Neural progenitor cell (in vitro differentiated cells): ENCODE measurements around the gene ACRBP. TPM values are rescaled to one million over a fixed set of nuclear protein-coding genes. Genes with fewer than 3 reads are reported as not detected.

ENCODE experiments used
- DNase-seq: peaks from one replicate; pipeline ENCODE4 v3.0.0-alpha.2; 2016; ENCODE audit warnings: low spot score
- H2AFZ ChIP-seq: fragments of 200-600 bp; sonication (generic); replicated peaks from 2 replicates; pipeline ENCODE4 v1.6.1; 2016; ENCODE audit warnings: antibody characterized with exemption
- H3F3A ChIP-seq: fragments of 200-600 bp; sonication (generic); 2 replicates; pipeline ENCODE4 v1.6.1; 2016; ENCODE audit warnings: antibody characterized with exemption, low read depth
- H3K27ac ChIP-seq: fragments of 200-600 bp; sonication (generic); 2 replicates; pipeline ENCODE4 v1.5.1; 2016; ENCODE audit warnings: mild to moderate bottlenecking
- H3K27me3 ChIP-seq: fragments of 200-600 bp; sonication (generic); 2 replicates; pipeline ENCODE4 v1.6.1; 2016; ENCODE audit warnings: mild to moderate bottlenecking, moderate library complexity
- H3K36me3 ChIP-seq: fragments of 200-600 bp; sonication (generic); 2 replicates; pipeline ENCODE4 v1.5.1; 2016
- H3K4me1 ChIP-seq: fragments of 200-600 bp; sonication (generic); 2 replicates; pipeline ENCODE4 v1.6.1; 2016; ENCODE audit warnings: mixed run types
- H3K4me2 ChIP-seq: fragments of 200-600 bp; sonication (generic); 2 replicates; pipeline ENCODE4 v1.6.1; 2016
- H3K4me3 ChIP-seq: fragments of 200-600 bp; sonication (generic); 2 replicates; pipeline ENCODE4 v1.5.1; 2016
- H3K79me2 ChIP-seq: fragments of 200-600 bp; sonication (generic); 2 replicates; pipeline ENCODE4 v1.6.1; 2016; ENCODE audit warnings: low read depth
- H3K9ac ChIP-seq: fragments of 200-600 bp; sonication (generic); 2 replicates; pipeline ENCODE4 v1.6.1; 2016
- H3K9me3 ChIP-seq: fragments of 200-600 bp; sonication (generic); 2 replicates; pipeline ENCODE4 v1.5.1; 2016; ENCODE audit warnings: low read depth
- H4K20me1 ChIP-seq: fragments of 200-600 bp; sonication (generic); 2 replicates; pipeline ENCODE4 v1.6.1; 2016; ENCODE audit warnings: low read depth
- H3K27ac Mint-ChIP-seq: 3 replicates; pipeline ENCODE4 v1.8.0; 2021; ENCODE audit warnings: mixed read lengths
- H3K27me3 Mint-ChIP-seq: 2 replicates; pipeline ENCODE4 v1.8.0; 2022; ENCODE audit warnings: low read depth, mild to moderate bottlenecking, inconsistent platforms, moderate library complexity, mixed read lengths; ENCODE audit not compliant: insufficient read depth
- H3K36me3 Mint-ChIP-seq: 3 replicates; pipeline ENCODE4 v1.8.0; 2021; ENCODE audit warnings: mixed read lengths
- H3K4me1 Mint-ChIP-seq: 3 replicates; pipeline ENCODE4 v1.8.0; 2021; ENCODE audit warnings: mixed read lengths
- H3K4me3 Mint-ChIP-seq: 3 replicates; pipeline ENCODE4 v1.8.0; 2021; ENCODE audit warnings: mild to moderate bottlenecking, moderate library complexity, mixed read lengths
- H3K9me3 Mint-ChIP-seq: 3 replicates; pipeline ENCODE4 v1.8.0; 2020; ENCODE audit warnings: mixed read lengths
- EZH2 ChIP-seq: fragments of 200-600 bp; sonication (generic); IDR thresholded peaks from 2 replicates; pipeline ENCODE4 v1.6.1; 2017; ENCODE audit warnings: antibody characterized with exemption, mild to moderate bottlenecking, moderate library complexity
- EZH2phosphoT487 ChIP-seq: fragments of 200-600 bp; sonication (generic); IDR thresholded peaks from 2 replicates; pipeline ENCODE4 v1.6.1; 2017; ENCODE audit warnings: antibody characterized with exemption
- total RNA-seq: library from RNA; depleted of rRNA; stranded (reverse); fragments of >200 nt; gene quantifications from 2 replicates; pipeline ENCODE4 v1.2.3, GENCODE V29; 2015; ENCODE audit warnings: low replicate concordance
- TF ChIP-seq, protein P1 (sequence below): fragments of 200-600 bp; sonication (generic); IDR thresholded peaks from 2 replicates; pipeline ENCODE4 v1.5.1; 2017; ENCODE audit warnings: antibody characterized with exemption, mild to moderate bottlenecking

ACRBP gene
- total RNA-seq, 1 donor from 2014 or later, result 2.7 TPM

GRCh38 chr12:6643569-6644256 lies 3.5 kb downstream of the ACRBP start:
- Mint-ChIP-seq H3K27ac (no peak overlapping the region), H3K36me3 (peaks cover 14% of the 10 kb centered on the region), H3K4me3 (no peak overlapping the region), H3K9me3 (no peaks in the 10 kb centered on the region), H3K4me1 (peaks cover 5% of the 10 kb centered on the region), H3K27me3 (peaks cover 13% of the 10 kb centered on the region)
- H3K9ac ChIP-seq, result no peak overlapping the region
- H3K36me3 ChIP-seq, result no peaks in the 10 kb centered on the region
- no peak for DNase-seq
- peaks cover 5% of the 10 kb centered on the region for H3F3A ChIP-seq
- no peaks in the 10 kb centered on the region for H3K4me1 ChIP-seq
- no peak overlapping the region for H3K4me3 ChIP-seq
- no peaks in the 10 kb centered on the region for H3K79me2 ChIP-seq
- H4K20me1 ChIP-seq, result no peaks in the 10 kb centered on the region
- H3K27me3 ChIP-seq, result peaks cover 9% of the 10 kb centered on the region
- H3K27ac ChIP-seq, result no peak overlapping the region
- no peak overlapping the region for H2AFZ ChIP-seq
- H3K4me2 ChIP-seq, result no peak overlapping the region
- no peaks in the 10 kb centered on the region for H3K9me3 ChIP-seq
- TF ChIP-seq, protein P1, sequence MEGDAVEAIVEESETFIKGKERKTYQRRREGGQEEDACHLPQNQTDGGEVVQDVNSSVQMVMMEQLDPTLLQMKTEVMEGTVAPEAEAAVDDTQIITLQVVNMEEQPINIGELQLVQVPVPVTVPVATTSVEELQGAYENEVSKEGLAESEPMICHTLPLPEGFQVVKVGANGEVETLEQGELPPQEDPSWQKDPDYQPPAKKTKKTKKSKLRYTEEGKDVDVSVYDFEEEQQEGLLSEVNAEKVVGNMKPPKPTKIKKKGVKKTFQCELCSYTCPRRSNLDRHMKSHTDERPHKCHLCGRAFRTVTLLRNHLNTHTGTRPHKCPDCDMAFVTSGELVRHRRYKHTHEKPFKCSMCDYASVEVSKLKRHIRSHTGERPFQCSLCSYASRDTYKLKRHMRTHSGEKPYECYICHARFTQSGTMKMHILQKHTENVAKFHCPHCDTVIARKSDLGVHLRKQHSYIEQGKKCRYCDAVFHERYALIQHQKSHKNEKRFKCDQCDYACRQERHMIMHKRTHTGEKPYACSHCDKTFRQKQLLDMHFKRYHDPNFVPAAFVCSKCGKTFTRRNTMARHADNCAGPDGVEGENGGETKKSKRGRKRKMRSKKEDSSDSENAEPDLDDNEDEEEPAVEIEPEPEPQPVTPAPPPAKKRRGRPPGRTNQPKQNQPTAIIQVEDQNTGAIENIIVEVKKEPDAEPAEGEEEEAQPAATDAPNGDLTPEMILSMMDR, result no peak
- TF ChIP-seq EZH2phosphoT487 (no peak), EZH2 (no peak)

DNA sequence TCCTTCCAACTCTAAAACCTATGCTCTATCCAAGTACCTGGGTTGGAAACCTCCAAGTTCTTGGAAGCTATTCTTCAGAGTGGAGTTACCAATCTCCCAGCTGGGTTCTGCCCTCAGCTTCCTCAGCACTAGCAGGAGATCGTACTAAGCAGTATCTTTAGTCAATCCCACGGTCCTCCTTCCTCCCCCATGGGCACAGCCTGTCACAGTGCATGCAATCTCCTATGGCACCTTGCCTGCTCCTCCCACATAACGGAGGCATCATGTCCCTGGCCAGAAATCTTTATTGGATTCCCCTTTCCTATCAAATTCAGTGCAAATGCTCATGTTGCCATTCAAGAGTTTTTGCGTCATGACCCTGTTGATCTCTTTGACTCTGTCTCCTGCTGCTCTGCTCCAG lies 6.1 kb downstream of the ACRBP start:
- Histone ChIP-seq H3K4me3 (no peak overlapping the region), H3K4me1 (no peaks in the 10 kb centered on the region), H3K27me3 (peaks cover 9% of the 10 kb centered on the region), H3F3A (peaks cover 5% of the 10 kb centered on the region), H3K79me2 (no peaks in the 10 kb centered on the region), H3K27ac (no peak overlapping the region), H2AFZ (no peak overlapping the region), H3K9me3 (no peaks in the 10 kb centered on the region), H4K20me1 (no peaks in the 10 kb centered on the region), H3K9ac (no peak overlapping the region), H3K4me2 (no peak overlapping the region), H3K36me3 (no peaks in the 10 kb centered on the region)
- Mint-ChIP-seq H3K4me3 (no peak overlapping the region), H3K27ac (no peak overlapping the region), H3K4me1 (peaks cover 1% of the 10 kb centered on the region), H3K9me3 (no peaks in the 10 kb centered on the region), H3K27me3 (peaks cover 14% of the 10 kb centered on the region), H3K36me3 (peaks cover under 1% of the 10 kb centered on the region)
- TF ChIP-seq EZH2phosphoT487 (no peak), EZH2 (no peak)
- TF ChIP-seq, protein P1, result no peak
- no peak for DNase-seq

DNA sequence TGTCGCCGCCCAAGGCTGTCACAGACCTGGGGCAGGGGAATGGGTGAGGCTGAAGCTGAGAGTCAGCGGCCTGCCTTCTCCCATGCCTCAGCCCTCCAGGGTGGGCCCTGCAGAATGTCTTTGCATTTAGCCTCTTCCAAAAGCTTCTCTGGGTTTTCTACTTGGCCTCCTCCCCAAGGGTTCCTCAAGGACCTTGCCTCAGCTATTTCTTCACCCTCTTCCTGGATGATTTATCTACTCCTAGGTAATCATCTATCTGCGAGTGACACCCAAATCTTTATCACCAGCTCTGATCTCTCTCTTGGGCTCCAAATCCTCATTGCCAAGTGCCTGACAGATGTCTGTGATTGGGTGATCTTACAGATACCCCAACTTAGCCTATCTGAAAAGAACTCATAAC lies 6.7 kb downstream of the ACRBP start:
- H3K9me3 ChIP-seq, result no peaks in the 10 kb centered on the region
- no peak overlapping the region for H3K9ac ChIP-seq
- no peak overlapping the region for H2AFZ ChIP-seq
- H3K4me3 Mint-ChIP-seq, result no peak overlapping the region
- peaks cover 9% of the 10 kb centered on the region for H3K27me3 ChIP-seq
- no peak overlapping the region for H3K27ac Mint-ChIP-seq
- peaks cover 6% of the 10 kb centered on the region for H3K4me1 ChIP-seq
- H3K4me3 ChIP-seq, result no peak overlapping the region
- no peak for DNase-seq
- peaks cover 11% of the 10 kb centered on the region for H3K27me3 Mint-ChIP-seq
- H3K9me3 Mint-ChIP-seq, result no peaks in the 10 kb centered on the region
- TF ChIP-seq EZH2phosphoT487 (no peak), EZH2 (no peak)
- TF ChIP-seq, protein P1, result no peak
- H3K36me3 Mint-ChIP-seq, result no peaks in the 10 kb centered on the region
- H3K4me2 ChIP-seq, result no peak overlapping the region
- peaks cover 3% of the 10 kb centered on the region for H3K4me1 Mint-ChIP-seq
- H4K20me1 ChIP-seq, result no peaks in the 10 kb centered on the region
- H3K79me2 ChIP-seq, result no peaks in the 10 kb centered on the region
- H3K36me3 ChIP-seq, result no peaks in the 10 kb centered on the region
- H3F3A ChIP-seq, result peaks cover 5% of the 10 kb centered on the region
- no peak overlapping the region for H3K27ac ChIP-seq
